ENCODE measurements around the gene CLASRP.
"Not testable (repeated sequence)": the region's sequence is repeated elsewhere in the genome, so short reads cannot be mapped to it uniquely, and the experiment has no call there.

Gene CLASRP

DNA sequence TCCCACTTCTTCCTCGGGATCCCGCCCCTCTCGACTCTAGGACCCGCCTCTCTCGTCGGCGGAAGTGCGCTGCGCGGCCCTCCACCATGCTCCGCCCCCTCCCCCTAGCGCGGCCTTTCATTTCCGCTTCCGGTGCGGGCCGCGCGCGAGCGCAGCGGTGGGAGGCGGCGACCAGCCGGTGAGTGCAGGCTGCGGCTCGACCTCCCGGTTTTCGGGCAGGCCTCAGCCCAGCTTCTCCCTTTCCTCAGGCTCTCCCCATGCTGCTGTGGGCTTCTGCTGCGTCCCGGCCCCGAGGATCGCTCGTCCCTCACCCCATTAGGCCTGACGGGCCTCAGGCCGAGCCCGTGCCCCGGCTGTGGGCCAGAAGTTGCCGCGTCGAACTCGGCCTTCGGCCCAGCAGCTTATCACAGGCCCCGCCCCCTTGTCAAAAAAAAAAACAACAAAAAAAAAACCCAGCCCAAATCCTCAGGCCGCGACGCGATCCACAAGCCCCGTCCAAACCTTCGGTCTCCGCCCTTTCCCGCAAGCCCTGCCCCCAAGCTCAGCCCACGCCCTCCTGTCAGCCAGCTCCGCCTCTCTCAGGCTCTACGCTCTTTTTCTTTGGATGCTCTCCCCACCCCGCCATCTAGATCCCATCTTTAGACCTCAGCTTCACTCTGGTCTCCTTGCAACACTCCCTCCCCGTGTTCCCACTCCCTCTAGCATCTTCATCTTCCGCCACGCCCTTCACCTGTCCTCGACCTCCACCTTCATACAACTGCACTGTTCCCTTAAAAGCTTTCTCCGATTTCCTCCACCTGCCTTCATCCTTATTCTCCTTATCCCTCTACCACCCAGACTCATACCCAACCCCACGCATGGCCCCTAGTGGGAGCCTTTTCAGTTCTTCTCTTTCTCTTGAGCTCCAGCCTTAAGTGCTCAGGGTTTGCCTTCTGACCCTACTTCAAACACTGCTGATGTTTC is at the start of gene CLASRP:
Gene CLASRP (plus strand): TSS at position 115 of the 963 bp plus-strand sequence. CDS start 1,168 bp downstream, outside the sequence.
- peak; percentile 83 for DNase-seq

DNA sequence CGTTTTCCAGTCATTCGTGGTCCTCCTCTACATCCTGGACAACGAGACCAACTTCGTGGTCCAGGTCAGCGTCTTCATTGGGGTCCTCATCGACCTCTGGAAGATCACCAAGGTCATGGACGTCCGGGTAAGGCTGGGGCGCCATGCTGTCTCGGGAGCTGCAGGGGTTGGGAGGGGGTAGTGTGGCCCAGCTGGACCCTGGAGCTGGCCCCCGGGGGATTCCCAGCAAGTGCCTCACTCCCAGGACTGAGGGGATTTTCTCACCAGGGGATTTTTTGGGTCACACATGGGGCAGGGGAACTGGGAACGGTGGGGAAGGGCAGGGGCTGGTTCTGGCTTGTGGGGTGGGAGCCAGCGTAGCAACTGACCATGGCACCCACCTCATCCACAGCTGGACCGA is 48.4 kb upstream of the CLASRP start:
- no peak for DNase-seq

DNA sequence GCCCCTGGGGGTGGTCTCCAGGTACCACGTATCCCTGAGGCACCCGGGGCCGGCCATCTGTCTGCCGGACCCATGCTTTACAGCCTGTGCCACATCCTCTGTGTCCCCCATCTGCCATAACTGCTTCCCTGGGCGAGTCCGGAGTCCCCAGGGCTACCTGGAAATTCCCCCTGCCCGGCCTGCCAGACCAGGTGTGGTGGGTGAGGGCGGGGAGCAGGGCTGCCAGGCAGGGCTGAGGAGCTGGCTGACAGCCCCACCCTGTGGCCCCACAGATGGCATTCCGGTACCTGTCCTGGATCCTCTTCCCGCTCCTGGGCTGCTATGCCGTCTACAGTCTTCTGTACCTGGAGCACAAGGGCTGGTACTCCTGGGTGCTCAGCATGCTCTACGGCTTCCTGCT is 47.9 kb upstream of the CLASRP start:
- no peak for DNase-seq

DNA sequence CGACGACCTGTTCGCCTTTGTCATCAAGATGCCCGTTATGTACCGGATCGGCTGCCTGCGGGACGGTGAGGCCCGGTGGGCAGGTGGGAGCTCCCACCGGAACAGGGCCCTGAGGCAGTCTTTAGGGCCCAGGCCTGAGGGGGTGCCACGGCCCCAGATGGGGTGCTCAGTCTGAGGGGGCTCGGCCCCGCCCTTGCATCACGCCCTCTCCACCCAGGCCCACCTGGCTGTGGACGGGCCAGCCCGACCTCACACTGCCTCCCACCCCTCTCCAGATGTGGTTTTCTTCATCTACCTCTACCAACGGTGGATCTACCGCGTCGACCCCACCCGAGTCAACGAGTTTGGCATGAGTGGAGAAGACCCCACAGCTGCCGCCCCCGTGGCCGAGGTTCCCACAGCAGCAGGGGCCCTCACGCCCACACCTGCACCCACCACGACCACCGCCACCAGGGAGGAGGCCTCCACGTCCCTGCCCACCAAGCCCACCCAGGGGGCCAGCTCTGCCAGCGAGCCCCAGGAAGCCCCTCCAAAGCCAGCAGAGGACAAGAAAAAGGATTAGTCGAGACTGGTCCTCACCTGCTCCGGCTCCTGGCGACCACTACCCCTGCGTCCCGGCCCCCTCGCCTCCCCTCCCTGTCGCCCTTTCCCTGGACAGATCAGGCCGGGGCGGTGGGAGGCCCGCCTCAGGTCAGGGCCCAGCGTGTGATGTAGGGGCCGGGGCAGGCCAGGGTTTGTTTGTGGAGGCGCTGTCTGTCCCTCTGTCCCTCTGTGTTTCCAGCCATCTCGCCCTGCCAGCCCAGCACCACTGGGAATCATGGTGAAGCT is 46.3 kb upstream of the CLASRP start:
- no peak for DNase-seq

GRCh38 chr19:44993526-44993925 is 45.3 kb upstream of the CLASRP start:
- no peak for DNase-seq

DNA sequence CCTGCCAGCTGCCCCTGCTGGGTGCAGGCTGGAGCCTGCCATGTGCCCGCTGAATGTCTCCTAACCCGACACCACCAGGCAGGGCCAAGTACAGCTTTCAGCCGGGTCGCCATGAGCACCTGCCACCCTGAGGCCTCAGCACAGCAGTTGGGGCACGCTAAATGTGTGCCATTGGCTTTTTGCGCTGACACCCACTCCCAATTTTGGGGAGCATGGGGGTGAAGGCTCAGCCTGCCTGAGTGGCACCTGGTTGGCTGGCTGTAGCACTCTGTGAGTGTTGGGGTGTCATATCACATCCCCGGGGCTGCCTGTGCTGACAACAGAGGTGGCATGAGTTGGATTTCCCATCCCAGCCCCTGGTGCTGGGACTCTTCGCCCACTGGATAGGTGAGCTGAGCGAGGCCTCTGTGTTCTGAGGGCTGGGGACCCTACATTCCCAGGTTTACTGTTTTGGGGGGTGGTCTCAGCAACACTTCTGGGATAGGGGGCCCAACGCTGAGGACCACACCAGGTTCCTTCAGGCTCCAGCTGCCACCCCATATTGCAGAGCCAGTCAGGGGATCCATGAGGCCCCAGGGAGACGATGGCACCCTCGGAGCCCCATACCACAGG is 44.8 kb upstream of the CLASRP start:
- DNase-seq = no peak

DNA sequence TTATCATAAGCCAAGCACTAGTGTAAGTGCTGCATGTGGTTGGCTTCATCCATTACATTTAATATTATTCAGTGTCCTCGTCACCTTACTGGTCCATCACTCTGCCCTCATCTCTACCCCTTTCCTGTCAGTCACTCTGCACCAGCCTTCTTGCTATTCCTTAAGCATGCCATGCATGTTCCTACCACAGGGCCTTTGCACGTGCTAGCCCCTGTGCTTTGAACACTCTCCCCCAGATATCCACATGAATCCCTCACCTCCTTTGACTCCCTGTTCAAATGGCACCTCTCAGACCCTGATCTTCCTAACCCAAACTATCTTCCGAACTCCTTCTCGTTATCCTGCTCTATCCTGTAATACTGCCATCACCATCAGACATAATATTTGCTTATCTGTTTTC is 40.8 kb upstream of the CLASRP start:
- no peak for DNase-seq

DNA sequence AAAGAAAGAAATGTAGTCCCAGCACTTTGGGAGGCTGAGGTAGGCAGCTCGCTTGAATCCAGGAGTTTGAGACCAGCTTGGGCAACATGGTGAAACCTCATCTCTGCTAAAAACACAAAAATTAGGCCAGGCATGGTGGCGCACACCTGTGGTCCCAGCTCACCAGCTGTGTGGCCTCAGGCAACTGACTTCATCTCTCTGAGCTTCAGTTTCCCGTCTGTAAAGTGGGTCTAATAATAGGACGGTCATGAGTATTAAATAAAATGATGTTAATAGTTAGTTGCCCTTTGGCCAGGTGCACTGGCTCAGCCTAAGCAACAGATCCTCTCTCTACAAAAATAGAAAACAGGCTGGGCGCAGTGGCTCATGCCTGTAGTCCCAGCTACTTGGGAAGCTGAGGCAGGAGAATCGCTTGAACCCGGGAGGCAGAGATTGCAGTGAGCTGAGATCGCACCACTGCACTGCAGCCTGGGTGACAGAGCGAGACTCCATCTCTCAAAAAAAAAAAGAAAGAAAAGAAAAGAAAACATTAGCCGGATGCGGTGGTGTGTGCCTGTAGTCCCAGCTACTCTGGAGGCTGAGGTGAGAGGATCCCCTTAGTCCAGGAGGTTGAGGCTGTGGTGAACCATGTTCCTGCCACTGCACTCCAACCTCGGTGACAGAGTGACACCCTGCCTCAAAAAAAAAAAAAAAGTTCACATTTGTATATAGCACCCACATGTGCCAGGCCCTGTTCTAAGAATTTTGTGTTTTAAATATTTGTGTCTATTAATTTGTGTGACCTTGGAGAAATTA is 39.5 kb upstream of the CLASRP start:
- not testable (repeated sequence) for DNase-seq

DNA sequence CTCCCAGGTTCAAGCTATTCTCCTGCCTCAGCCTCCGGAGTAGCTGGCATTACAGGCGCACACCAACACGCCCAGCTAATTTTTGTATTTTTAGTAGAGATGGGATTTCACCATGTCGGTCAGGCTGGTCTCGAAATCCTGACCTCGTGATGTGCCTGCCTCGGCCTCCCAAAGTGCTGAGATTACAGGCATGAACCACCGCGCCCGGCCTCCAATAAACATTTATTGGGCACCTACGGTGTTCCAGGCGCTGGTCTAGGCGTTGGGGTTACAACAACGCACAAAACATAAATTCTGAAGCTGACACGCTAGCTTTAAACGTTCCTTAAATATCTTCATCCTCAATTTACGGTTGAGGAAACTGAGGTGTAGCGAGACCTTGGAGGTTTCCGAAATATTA is 38.2 kb upstream of the CLASRP start:
- DNase-seq = not testable (repeated sequence)

DNA sequence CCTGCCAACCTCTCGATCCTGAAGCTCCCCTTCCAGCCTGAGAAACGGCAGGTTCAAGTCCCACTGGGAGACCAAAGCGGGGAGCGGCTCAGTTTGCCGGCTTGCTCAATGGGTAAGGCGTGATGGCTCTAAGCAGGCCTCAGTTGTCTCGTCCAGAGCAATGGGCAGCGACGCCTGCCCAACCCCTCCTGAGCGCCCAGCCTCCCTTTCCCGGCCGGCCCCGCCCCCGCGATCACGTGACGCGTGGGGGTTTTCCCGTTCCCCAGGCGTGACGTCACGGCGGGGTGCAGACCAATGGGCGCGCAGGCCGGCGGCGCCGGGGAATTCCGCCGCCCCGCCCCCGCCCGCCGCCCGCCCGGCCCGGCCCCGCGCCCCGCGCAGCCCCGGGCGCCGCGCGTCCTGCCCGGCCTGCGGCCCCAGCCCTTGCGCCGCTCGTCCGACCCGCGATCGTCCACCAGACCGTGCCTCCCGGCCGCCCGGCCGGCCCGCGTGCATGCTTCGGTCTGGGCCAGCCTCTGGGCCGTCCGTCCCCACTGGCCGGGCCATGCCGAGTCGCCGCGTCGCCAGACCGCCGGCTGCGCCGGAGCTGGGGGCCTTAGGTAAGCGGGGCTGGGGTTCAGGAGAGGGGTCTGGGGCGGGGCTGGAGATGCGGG is 37.6 kb upstream of the CLASRP start, which contains the start of gene RELB:
Gene RELB (plus strand): TSS at position 378 of the 653 bp plus-strand sequence. CDS start 116 bp downstream, at position 494.
- DNase-seq = peak; percentile 80

DNA sequence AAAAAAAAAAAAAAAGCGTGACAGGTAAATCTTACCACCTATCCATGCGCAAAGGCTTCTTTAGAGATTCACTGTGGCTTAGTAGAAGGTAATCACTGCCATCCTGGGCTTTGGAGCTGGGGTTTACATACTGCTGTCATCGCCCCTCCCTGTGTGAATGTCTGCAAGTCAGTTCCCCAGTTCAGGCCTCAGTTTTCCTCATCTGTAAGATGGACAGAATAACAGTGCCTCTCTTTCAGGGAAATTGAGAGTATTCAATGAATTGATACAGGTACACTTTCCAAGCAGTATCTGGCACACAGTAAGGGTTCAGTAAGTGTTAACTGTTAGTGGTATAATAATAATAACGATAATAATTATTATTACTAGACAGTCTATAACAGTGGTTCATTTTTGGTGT is 35.4 kb upstream of the CLASRP start:
- DNase-seq = no peak

DNA sequence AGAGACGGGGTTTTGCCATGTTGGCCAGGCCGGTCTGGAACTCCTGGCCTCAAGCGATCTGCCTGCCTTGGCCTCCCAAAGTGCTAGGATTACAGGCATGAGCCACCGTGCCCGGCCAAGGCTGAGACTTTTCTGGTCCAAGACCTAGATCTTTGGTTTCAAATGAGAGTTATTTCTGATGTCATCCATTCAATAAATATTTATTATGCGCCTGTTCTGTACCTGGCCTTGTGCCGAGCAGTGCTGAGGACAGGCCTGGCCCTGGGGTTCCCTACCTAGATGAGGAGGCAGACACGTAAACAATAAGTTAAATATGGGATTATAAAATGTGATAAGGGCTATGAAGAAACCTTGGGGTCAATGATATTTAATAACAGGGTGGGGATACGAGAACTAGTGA is 33.1 kb upstream of the CLASRP start:
- DNase-seq = no peak

GRCh38 chr19:45008552-45008951 is 30.3 kb upstream of the CLASRP start:
- no peak for DNase-seq

GRCh38 chr19:45009625-45010255 is 29.1 kb upstream of the CLASRP start:
- no peak for DNase-seq

DNA sequence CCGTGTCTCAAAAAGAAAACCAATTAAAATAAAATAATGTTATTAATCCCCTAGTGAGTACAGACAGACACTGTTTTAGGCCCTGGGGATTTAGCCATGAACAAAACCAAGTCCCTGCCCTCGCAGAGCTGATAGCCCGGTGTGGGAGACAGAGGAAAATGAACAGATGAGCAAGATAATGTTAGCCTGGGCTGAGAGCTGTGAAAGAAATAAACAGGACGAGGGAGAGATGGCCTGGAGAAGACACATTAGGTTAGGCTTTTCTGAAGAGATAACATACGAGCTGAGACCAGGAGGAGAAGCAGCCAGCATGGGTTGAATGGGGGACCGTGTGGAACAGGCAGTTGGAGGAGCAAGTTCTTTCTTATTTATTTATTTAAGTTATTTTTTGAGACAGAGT is 28.5 kb upstream of the CLASRP start:
- DNase-seq = no peak

DNA sequence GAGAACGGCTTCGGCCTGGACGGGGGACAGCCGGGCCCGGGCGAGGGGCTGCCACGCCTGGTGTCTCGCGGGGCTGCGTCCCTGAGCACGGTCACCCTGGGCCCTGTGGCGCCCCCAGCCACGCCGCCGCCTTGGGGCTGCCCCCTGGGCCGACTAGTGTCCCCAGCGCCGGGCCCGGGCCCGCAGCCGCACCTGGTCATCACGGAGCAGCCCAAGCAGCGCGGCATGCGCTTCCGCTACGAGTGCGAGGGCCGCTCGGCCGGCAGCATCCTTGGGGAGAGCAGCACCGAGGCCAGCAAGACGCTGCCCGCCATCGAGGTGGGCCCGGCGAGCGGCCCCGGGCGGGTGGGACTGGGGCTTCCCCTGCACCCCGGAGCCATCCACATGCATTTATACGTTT is 26.9 kb upstream of the CLASRP start:
- DNase-seq = no peak

GRCh38 chr19:45016388-45017314 is 22.2 kb upstream of the CLASRP start:
- peak; percentile 30 for DNase-seq

DNA sequence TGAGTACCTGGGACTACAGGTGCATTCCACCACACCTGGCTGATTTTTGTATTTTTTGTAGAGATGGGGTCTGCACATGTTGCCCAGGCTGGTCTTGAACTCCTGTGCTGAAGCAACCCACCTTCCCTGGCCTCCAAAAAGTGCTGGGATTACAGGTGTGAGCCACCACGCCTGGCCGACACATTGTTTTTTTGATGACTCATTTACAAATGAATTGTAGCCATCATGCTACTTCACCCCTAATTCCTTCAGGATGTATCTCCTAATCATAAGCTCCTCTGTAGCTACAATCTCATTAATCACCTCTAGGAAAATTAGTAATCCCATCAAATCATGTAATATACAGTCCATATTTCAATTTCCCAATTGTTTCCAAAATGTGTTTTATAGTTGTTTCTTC is 19.7 kb upstream of the CLASRP start:
- no peak for DNase-seq

GRCh38 chr19:45020071-45020470 is 18.8 kb upstream of the CLASRP start:
- no peak for DNase-seq

- no peak for DNase-seq
Measured at GRCh38 chr19:45021971-45022370, 16.9 kb upstream of the CLASRP start.
